K562 (cell line): ENCODE data around the gene CLCN6. TPM values are rescaled to one million over a fixed set of nuclear protein-coding genes. Genes with fewer than 3 reads are reported as not detected.
A peak's percentile ranks its signal among the peaks of the same experiment; 100 is the strongest.

Experiments
- ASH1L ChIP-seq: fragments of 450-650 bp; IDR thresholded peaks from 2 replicates; pipeline ENCODE4 v1.6.1; 2018; ENCODE audit warnings: borderline replicate concordance, mild to moderate bottlenecking, low read depth; ENCODE audit not compliant: partially characterized antibody
- CBX5 ChIP-seq: IDR thresholded peaks from 2 replicates; pipeline ENCODE4 v1.6.1; 2014; ENCODE audit warnings: low read depth, borderline replicate concordance
- NCOA6 ChIP-seq: fragments of 450-650 bp; IDR thresholded peaks from 2 replicates; pipeline ENCODE4 v1.6.1; 2017; ENCODE audit warnings: mild to moderate bottlenecking
- NFIC ChIP-seq: fragments of 450-650 bp; IDR thresholded peaks from 2 replicates; pipeline ENCODE4 v1.6.1; 2017; ENCODE audit warnings: mild to moderate bottlenecking, inconsistent platforms
- NR1H2 ChIP-seq: sonication (generic); formaldehyde crosslinking; IDR thresholded peaks from 2 replicates; pipeline ENCODE4 v1.4.0; 2020; ENCODE audit warnings: mild to moderate bottlenecking, missing genetic modification reagents
- RBM39 ChIP-seq: fragments of 200-400 bp; formaldehyde crosslinking; optimal IDR thresholded peaks from 2 replicates; pipeline ENCODE3; 2018; ENCODE audit warnings: low read depth, low read length
- SMARCC2 ChIP-seq: fragments of 450-650 bp; IDR thresholded peaks from 2 replicates; pipeline ENCODE4 v1.6.1; 2017; ENCODE audit warnings: antibody characterized with exemption, moderate library complexity, mild to moderate bottlenecking, low read depth
- TBP ChIP-seq: optimal IDR thresholded peaks from 2 replicates; pipeline ENCODE3; 2011; ENCODE audit warnings: low read depth, low read length, improper control_type of control experiment
- ZNF121 ChIP-seq: sonication (generic); formaldehyde crosslinking; conservative IDR thresholded peaks from 2 replicates; pipeline ENCODE4 v1.8.0; 2022; ENCODE audit warnings: missing genetic modification reagents
- ZNF146 ChIP-seq: IDR thresholded peaks from one replicate; pipeline ENCODE4 v1.6.1; 2018; ENCODE audit warnings: missing compliant biosample characterization; ENCODE audit not compliant: unreplicated experiment
- ZNF57 ChIP-seq: fragments of 450-650 bp; formaldehyde crosslinking; IDR thresholded peaks from 2 replicates; pipeline ENCODE4 v1.4.0; 2020; ENCODE audit warnings: mild to moderate bottlenecking, moderate library complexity
- polyA plus RNA-seq, 8 experiments: library from polyadenylated mRNA; depleted of rRNA in 4 of 8; stranded (reverse) in 5 of 8; unstranded in 3 of 8; fragments of >200 nt; fragmentation: Nextera tagmentation in 2 of 8; fragmentation: Illumina TruSeq in 1 of 8; extraction: Ambion mirVana in 2 of 8; extraction: Trizol in 1 of 8; gene quantifications; 2 replicates each; pipeline versions ENCODE4 v1.2.1 to v1.2.3, GENCODE V29; 2011 to 2014; ENCODE audit warnings: inconsistent platforms in 1 of 8, missing spikeins in 1 of 8
- total RNA-seq, 7 experiments: library from RNA; depleted of rRNA in 6 of 7; stranded (reverse); fragments of >200 nt in 6 of 7; fragmentation: Illumina TruSeq in 2 of 7; extraction: Trizol in 2 of 7; gene quantifications; 2 replicates each; pipeline versions ENCODE4 v1.2.1 to v1.2.3, GENCODE V29; 2011 to 2021; ENCODE audit warnings: low replicate concordance in 1 of 7
- TF ChIP-seq, protein P1 (sequence below): fragments of 250-450 bp; sonication (Bioruptor Pico); IDR thresholded peaks from 2 replicates; pipeline ENCODE4 v1.9.0; 2021; ENCODE audit warnings: mild to moderate bottlenecking, inconsistent platforms
- TF ChIP-seq, protein P2 (sequence below): fragments of 450-650 bp; IDR thresholded peaks from 2 replicates; pipeline ENCODE4 v1.7.1; 2018; ENCODE audit warnings: mild to moderate bottlenecking, low read depth; ENCODE audit not compliant: partially characterized antibody
- TF ChIP-seq, protein P3 (sequence below): sonication (generic); formaldehyde crosslinking; IDR thresholded peaks from 2 replicates; pipeline ENCODE4 v1.8.0; 2023; ENCODE audit warnings: missing genetic modification reagents, mild to moderate bottlenecking, borderline replicate concordance
- TF ChIP-seq, protein P4 (sequence below): fragments of 250-450 bp; sonication (Bioruptor Pico); IDR thresholded peaks from 2 replicates; pipeline ENCODE4 v1.8.0; 2022; ENCODE audit warnings: moderate library complexity, mild to moderate bottlenecking, inconsistent platforms

The CLCN6 gene
- total and polyA plus RNA-seq, 9 of the 15 experiments (the other 6 are each of a cell fraction or from before 2014, with no cell fraction given) = 2.0 to 21.8 (median 13.6) TPM

DNA sequence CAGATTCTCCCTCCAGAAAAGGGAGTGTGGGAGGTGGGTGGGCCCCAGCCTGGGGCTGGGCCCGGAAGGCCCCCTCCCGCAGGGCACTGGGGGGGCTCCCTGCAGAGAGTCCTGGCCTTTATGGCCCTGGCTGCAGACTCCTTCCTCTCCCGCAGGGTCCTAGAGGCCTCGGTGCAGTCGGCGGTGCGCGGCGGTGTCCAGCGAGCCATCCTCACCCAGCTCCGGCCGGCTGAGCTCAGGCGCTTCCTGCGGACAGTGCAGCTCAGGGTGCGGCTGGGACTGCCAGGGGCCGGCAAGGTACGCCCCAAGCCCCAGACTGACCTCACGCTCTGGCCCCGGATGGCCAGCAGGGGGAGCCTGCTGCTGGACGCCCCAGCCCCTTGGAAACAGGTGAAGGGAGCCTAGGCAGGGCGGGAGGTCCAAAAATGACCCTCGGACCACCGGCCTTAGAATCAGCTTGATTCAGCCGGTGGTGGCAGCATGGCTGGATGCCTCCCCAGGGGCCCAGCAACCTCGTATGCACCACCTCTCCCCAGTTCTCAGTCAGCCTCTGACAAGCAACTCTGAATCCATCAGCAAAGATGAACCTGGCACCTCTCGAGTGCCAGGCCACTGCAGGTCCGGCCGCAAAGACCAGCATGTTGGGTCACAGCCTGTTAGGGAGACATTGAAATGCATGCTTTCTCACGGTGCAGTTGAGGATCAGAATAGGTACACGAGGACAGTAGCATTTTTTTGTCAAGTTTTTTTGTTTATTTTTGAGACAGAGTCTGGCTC, 20.8 kb upstream of the CLCN6 start (continued):
- TF ChIP-seq NCOA6 = no peak
- TF ChIP-seq NFIC = peak; percentile 45
- no peak for TF ChIP-seq NR1H2 (CRISPR knock-in tag)
- TF ChIP-seq RBM39 = no peak
- TF ChIP-seq, protein P1, sequence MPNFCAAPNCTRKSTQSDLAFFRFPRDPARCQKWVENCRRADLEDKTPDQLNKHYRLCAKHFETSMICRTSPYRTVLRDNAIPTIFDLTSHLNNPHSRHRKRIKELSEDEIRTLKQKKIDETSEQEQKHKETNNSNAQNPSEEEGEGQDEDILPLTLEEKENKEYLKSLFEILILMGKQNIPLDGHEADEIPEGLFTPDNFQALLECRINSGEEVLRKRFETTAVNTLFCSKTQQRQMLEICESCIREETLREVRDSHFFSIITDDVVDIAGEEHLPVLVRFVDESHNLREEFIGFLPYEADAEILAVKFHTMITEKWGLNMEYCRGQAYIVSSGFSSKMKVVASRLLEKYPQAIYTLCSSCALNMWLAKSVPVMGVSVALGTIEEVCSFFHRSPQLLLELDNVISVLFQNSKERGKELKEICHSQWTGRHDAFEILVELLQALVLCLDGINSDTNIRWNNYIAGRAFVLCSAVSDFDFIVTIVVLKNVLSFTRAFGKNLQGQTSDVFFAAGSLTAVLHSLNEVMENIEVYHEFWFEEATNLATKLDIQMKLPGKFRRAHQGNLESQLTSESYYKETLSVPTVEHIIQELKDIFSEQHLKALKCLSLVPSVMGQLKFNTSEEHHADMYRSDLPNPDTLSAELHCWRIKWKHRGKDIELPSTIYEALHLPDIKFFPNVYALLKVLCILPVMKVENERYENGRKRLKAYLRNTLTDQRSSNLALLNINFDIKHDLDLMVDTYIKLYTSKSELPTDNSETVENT (CRISPR knock-in tag) = peak; percentile 40; the same call in 1 of the 2 replicates
- TF ChIP-seq, protein P2, sequence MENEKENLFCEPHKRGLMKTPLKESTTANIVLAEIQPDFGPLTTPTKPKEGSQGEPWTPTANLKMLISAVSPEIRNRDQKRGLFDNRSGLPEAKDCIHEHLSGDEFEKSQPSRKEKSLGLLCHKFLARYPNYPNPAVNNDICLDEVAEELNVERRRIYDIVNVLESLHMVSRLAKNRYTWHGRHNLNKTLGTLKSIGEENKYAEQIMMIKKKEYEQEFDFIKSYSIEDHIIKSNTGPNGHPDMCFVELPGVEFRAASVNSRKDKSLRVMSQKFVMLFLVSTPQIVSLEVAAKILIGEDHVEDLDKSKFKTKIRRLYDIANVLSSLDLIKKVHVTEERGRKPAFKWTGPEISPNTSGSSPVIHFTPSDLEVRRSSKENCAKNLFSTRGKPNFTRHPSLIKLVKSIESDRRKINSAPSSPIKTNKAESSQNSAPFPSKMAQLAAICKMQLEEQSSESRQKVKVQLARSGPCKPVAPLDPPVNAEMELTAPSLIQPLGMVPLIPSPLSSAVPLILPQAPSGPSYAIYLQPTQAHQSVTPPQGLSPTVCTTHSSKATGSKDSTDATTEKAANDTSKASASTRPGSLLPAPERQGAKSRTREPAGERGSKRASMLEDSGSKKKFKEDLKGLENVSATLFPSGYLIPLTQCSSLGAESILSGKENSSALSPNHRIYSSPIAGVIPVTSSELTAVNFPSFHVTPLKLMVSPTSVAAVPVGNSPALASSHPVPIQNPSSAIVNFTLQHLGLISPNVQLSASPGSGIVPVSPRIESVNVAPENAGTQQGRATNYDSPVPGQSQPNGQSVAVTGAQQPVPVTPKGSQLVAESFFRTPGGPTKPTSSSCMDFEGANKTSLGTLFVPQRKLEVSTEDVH = peak; percentile 33
- no peak for TF ChIP-seq ASH1L
- no peak for TF ChIP-seq ZNF146
- no peak for TF ChIP-seq CBX5
- no peak for TF ChIP-seq SMARCC2
- TF ChIP-seq, protein P3, sequence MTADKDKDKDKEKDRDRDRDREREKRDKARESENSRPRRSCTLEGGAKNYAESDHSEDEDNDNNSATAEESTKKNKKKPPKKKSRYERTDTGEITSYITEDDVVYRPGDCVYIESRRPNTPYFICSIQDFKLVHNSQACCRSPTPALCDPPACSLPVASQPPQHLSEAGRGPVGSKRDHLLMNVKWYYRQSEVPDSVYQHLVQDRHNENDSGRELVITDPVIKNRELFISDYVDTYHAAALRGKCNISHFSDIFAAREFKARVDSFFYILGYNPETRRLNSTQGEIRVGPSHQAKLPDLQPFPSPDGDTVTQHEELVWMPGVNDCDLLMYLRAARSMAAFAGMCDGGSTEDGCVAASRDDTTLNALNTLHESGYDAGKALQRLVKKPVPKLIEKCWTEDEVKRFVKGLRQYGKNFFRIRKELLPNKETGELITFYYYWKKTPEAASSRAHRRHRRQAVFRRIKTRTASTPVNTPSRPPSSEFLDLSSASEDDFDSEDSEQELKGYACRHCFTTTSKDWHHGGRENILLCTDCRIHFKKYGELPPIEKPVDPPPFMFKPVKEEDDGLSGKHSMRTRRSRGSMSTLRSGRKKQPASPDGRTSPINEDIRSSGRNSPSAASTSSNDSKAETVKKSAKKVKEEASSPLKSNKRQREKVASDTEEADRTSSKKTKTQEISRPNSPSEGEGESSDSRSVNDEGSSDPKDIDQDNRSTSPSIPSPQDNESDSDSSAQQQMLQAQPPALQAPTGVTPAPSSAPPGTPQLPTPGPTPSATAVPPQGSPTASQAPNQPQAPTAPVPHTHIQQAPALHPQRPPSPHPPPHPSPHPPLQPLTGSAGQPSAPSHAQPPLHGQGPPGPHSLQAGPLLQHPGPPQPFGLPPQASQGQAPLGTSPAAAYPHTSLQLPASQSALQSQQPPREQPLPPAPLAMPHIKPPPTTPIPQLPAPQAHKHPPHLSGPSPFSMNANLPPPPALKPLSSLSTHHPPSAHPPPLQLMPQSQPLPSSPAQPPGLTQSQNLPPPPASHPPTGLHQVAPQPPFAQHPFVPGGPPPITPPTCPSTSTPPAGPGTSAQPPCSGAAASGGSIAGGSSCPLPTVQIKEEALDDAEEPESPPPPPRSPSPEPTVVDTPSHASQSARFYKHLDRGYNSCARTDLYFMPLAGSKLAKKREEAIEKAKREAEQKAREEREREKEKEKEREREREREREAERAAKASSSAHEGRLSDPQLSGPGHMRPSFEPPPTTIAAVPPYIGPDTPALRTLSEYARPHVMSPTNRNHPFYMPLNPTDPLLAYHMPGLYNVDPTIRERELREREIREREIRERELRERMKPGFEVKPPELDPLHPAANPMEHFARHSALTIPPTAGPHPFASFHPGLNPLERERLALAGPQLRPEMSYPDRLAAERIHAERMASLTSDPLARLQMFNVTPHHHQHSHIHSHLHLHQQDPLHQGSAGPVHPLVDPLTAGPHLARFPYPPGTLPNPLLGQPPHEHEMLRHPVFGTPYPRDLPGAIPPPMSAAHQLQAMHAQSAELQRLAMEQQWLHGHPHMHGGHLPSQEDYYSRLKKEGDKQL (CRISPR knock-in tag) = peak; percentile 86; the same call in 1 of the 2 replicates
- TF ChIP-seq TBP = no peak
- 0 out of 2 replicates have a peak, but pooled peaks have one; percentile 52 for TF ChIP-seq ZNF57 (CRISPR knock-in tag)
- TF ChIP-seq, protein P4, sequence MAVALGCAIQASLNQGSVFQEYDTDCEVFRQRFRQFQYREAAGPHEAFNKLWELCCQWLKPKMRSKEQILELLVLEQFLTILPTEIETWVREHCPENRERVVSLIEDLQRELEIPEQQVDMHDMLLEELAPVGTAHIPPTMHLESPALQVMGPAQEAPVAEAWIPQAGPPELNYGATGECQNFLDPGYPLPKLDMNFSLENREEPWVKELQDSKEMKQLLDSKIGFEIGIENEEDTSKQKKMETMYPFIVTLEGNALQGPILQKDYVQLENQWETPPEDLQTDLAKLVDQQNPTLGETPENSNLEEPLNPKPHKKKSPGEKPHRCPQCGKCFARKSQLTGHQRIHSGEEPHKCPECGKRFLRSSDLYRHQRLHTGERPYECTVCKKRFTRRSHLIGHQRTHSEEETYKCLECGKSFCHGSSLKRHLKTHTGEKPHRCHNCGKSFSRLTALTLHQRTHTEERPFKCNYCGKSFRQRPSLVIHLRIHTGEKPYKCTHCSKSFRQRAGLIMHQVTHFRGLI (CRISPR knock-in tag) = no peak
- TF ChIP-seq ZNF121 = no peak
